GM13977 (cell line): ENCODE data around the gene ERG28.

Source experiments
- DNase-seq: peaks from one replicate; pipeline ENCODE4 v3.0.0; 2012; ENCODE audit warnings: low spot score
- in situ Hi-C: fragments of 300-500 bp; cut with MboI; formaldehyde crosslinking; loops from one replicate; pipeline ENCODE4 v1.12.0; 2022; ENCODE audit warnings: low sequenced_read_pairs, low pct_unique_long_range_greater_than_20kb, mixed read lengths, inconsistent platforms; ENCODE audit not compliant: unreplicated experiment
- TF ChIP-seq, protein P1 (sequence below): IDR thresholded peaks from 2 replicates; pipeline ENCODE4 v1.5.1; 2012; ENCODE audit warnings: mild to moderate bottlenecking, control low read depth; ENCODE audit not compliant: insufficient read depth; ENCODE audit errors: extremely low read depth, missing control alignments

ERG28 gene

DNA sequence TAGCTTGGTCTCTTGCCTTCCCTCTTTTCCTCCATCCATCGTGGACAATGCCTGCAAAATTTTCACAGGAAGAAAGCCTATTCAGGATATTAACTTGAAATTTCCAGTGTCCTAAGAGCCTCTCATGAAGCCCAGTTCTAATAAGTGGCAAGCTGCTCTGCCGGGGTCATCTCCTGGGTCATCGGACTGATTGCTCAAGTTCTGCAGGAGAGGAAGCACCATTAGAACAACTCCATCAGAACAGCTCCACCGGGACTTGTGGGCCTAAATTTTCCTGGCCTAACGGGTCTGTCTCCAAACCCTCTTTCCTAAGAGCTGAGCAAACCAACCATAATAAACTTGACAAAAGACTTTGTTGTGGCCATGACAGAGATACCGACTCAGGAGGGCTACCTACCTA, 13.9 kb downstream of the ERG28 start:
- in situ Hi-C loops, result loop anchor here (5.0 kb wide), 1 partner anchor 69 kb away; the partner anchor contains the start of gene FLVCR2
- no peak for DNase-seq
- TF ChIP-seq, protein P1, sequence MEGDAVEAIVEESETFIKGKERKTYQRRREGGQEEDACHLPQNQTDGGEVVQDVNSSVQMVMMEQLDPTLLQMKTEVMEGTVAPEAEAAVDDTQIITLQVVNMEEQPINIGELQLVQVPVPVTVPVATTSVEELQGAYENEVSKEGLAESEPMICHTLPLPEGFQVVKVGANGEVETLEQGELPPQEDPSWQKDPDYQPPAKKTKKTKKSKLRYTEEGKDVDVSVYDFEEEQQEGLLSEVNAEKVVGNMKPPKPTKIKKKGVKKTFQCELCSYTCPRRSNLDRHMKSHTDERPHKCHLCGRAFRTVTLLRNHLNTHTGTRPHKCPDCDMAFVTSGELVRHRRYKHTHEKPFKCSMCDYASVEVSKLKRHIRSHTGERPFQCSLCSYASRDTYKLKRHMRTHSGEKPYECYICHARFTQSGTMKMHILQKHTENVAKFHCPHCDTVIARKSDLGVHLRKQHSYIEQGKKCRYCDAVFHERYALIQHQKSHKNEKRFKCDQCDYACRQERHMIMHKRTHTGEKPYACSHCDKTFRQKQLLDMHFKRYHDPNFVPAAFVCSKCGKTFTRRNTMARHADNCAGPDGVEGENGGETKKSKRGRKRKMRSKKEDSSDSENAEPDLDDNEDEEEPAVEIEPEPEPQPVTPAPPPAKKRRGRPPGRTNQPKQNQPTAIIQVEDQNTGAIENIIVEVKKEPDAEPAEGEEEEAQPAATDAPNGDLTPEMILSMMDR, result no peak

DNA sequence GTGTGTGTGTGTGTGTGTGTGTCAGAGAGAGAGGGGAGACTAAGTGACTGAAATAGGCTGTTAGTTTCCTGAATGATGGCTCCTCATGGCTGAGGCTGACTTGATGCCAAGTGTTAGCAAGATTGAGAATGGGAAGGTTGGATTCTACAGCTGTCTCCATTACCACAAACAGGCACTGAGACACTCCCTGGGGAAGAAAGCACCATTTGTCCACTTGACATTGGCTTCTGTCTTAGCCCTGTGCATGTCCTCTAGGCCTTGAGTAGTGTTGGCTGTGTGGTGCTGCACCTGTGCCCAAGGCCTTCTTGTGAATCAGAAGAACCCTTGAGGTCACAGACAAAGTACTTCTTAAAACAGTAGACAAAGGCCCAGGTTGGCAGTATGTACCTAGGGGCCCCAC, 15.6 kb downstream of the ERG28 start:
- in situ Hi-C loops, result loop anchor here (5.0 kb wide), 1 partner anchor 68 kb away; the partner anchor contains the start of gene FLVCR2
- TF ChIP-seq, protein P1, result no peak
- DNase-seq, result no peak

DNA sequence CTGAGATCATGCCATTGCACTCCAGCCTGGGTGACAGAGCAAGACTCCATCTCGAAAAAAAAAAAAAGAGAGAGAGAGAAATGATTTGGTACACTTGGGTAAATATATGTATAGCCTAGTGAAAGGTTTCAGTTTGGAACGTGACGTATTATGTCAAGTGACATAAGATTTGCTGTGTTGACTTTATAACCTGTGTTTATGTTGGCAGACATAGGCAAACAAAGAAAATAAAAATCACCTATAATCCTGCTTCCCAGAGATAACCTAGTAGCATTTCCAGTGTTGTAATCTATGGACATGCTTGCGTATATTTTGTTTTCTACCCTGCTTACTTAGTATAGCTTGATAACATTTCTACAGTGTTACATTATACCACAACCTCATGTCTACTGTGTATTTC, 16.7 kb downstream of the ERG28 start:
- no peak for DNase-seq
- TF ChIP-seq, protein P1, result no peak
- in situ Hi-C loops, result no loop called here

DNA sequence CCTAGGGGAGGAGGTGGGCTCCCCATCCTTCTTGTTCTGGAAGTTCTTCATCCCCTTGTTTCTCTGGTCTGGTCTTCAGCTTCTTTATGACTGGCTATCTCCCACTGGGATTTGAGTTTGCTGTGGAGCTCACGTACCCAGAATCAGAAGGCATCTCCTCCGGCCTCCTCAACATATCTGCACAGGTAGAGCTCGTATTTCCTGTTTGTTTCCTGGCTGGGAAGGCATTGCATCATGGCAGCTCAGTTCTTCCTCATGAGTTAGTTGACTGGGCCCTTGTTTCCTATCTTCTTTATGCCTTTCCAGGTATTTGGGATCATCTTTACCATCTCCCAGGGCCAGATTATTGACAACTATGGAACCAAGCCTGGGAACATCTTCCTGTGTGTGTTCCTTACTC, 19.8 kb downstream of the ERG28 start:
- no peak for DNase-seq
- in situ Hi-C loops, result no loop called here
- TF ChIP-seq, protein P1, result no peak

DNA sequence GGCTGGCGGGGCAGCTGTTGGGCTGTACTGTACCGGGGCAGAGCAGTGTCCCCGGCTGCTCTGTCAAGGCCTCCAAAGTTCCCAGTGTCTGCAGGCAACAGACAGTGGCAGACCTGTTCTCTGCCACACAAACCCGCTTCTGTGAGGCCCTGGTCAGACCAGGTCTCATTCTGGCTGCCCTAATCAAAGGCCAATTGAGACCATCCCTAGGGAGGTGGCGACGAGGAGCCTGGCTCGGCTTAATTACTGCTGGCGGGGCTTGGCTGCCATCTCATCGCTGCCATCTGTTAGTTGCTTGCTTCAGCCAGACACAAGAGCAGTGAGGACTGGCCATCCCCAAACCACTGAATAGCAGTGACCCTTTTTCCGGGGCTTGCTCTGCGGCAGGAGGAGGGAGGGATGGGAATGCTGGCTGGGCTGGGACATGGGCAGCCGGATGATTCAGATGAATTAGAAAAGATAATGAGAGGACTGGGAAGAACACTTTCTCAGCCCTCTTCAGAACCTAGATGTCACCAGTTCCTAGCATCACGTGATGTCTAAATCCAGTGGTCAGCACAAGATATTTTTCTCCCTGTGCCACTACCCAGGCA, 24.5 kb downstream of the ERG28 start:
- DNase-seq, result no peak
- in situ Hi-C loops, result no loop called here
- TF ChIP-seq, protein P1, result no peak

DNA sequence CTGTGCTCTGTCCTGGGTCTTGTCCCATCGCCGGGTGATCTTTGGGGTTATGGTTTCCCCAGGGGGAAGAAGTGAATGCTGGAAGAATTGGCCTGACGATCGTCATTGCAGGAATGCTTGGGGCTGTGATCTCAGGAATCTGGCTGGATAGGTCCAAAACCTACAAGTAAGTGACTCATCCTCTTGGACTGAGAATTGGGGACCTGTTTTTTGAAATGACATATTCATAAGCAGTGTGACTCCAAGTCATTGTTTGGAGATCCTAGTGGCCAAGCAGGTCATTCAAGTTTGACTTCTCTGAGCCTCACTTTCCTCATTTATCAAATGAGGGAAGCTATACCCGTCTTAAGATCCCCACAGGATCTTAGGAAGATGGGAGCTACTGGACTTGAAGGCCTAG, 25.8 kb downstream of the ERG28 start:
- in situ Hi-C loops, result no loop called here
- TF ChIP-seq, protein P1, result no peak
- no peak for DNase-seq
